HG03432 (cell line): ENCODE measurements around the gene SPI1.
A peak's percentile ranks its signal among the peaks of the same experiment; 100 is the strongest.
"Not testable (repeated sequence)": the region's sequence is repeated elsewhere in the genome, so short reads cannot be mapped to it uniquely, and the experiment has no call there.

Source experiments
- ATAC-seq: cut with Tn5 transposase; IDR thresholded peaks from one replicate; pipeline ENCODE4 v1.9.1; 2021; ENCODE audit warnings: mild to moderate bottlenecking, moderate library complexity; ENCODE audit not compliant: unreplicated experiment

Gene SPI1

GRCh38 chr11:47328449-47329390, 49.6 kb downstream of the SPI1 start:
- ATAC-seq: no peak

GRCh38 chr11:47327949-47328348, 50.4 kb downstream of the SPI1 start:
- no peak for ATAC-seq

GRCh38 chr11:47327025-47327424, 51.3 kb downstream of the SPI1 start:
- no peak for ATAC-seq

- no peak for ATAC-seq
These were observed 52.1 kb downstream of the SPI1 start for GRCh38 chr11:47326198-47326597.

- no peak for ATAC-seq
These were observed 52.9 kb downstream of the SPI1 start for GRCh38 chr11:47325271-47326041.

- ATAC-seq: no peak
These were observed 53.8 kb downstream of the SPI1 start for GRCh38 chr11:47324520-47324919.

- ATAC-seq: no peak
These were observed 60.2 kb downstream of the SPI1 start for GRCh38 chr11:47318166-47318565.

- ATAC-seq: peak; percentile 92
These were observed 61.1 kb downstream of the SPI1 start for GRCh38 chr11:47317064-47317828.

GRCh38 chr11:47316501-47316900, 61.8 kb downstream of the SPI1 start:
- not testable (repeated sequence) for ATAC-seq

- ATAC-seq: no peak
These were observed 63.4 kb downstream of the SPI1 start for GRCh38 chr11:47314992-47315391.

- ATAC-seq: no peak
These were observed 70.1 kb downstream of the SPI1 start for GRCh38 chr11:47308050-47308823.

GRCh38 chr11:47306484-47306844, 71.9 kb downstream of the SPI1 start:
- ATAC-seq: no peak

- ATAC-seq: no peak
These were observed 72.4 kb downstream of the SPI1 start for GRCh38 chr11:47305734-47306483.
